ENCODE data around the gene ANKRD9. TPM values are rescaled to one million over a fixed set of nuclear protein-coding genes. Genes with fewer than 3 reads are reported as not detected.

Gene ANKRD9
- total and polyA plus RNA-seq, 10 donors, result 2.2 to 24.0 (median 11.8) TPM

DNA sequence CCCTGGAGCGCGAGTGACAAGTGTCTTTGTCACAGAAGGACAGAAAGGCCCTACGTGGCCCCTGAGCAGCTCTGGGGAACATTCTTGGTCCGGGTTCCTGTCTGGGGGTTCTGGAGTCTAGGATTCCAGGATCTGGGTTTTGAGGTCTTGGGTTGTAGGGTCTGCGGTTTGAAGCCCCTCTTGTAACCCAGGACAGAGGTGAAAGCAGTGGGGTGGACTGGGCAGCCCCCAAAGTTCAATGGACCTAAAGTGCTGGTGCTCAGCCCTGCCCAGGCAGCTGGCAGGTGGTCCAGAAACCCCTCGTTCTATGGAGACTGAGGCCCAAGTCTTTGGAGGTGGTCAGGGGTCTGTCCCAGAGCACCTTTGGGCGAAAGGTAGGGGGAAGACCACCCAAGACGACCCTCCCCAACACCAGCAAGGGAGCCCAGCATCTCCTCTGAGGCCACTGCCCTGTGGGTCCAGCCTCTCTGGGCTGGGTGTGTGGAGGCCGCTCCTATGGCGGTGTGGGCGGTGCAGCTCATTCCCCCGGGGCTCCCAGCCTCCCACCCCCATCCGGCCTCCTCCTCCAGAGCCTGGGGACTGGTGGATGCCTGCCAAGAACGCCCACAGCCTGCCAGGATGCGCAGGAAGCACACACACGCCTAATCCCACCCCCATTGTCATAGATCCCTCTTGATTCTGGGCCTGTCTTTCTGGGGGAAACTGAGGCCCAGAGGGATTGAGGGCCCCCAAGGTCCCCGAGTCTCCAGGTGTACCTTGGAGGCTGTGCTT, 30.2 kb upstream of the ANKRD9 start:
- Histone ChIP-seq H3K9me3 (no peaks in the 10 kb centered on the region), H3K4me3 (no peak overlapping the region), H3K27ac (peak overlapping the region in 3 of 8 donors; percentile 33 to 54 (median 34)), H3K36me3 (no peaks in the 10 kb centered on the region), H3K27me3 (replicated peaks in 1 of 7) (peaks cover 4 to 23% (median 15%) of the 10 kb centered on the region in 7 donors), H3K4me1 (peaks cover 5 to 28% (median 16%) of the 10 kb centered on the region in 6 donors)
- intact Hi-C loops (cut with DNase I; ENCODE audit: low total_unique reads), result no loop called here
- TF ChIP-seq POLR2AphosphoS5 (IDR thresholded peaks at IDR 0.05), result no peak
- TF ChIP-seq, protein P1, sequence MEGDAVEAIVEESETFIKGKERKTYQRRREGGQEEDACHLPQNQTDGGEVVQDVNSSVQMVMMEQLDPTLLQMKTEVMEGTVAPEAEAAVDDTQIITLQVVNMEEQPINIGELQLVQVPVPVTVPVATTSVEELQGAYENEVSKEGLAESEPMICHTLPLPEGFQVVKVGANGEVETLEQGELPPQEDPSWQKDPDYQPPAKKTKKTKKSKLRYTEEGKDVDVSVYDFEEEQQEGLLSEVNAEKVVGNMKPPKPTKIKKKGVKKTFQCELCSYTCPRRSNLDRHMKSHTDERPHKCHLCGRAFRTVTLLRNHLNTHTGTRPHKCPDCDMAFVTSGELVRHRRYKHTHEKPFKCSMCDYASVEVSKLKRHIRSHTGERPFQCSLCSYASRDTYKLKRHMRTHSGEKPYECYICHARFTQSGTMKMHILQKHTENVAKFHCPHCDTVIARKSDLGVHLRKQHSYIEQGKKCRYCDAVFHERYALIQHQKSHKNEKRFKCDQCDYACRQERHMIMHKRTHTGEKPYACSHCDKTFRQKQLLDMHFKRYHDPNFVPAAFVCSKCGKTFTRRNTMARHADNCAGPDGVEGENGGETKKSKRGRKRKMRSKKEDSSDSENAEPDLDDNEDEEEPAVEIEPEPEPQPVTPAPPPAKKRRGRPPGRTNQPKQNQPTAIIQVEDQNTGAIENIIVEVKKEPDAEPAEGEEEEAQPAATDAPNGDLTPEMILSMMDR (IDR thresholded peaks at IDR 0.05 in 8 of 11, conservative IDR thresholded peaks at IDR 0.05 in 3 of 11), result no peak
- no peak for TF ChIP-seq POLR2A (IDR thresholded peaks at IDR 0.05)
- no peak for DNase-seq
- 50 to 65% (median 57%) methylated on average over 2 to 17 of the region's 17 CpGs for WGBS, 5 donors

DNA sequence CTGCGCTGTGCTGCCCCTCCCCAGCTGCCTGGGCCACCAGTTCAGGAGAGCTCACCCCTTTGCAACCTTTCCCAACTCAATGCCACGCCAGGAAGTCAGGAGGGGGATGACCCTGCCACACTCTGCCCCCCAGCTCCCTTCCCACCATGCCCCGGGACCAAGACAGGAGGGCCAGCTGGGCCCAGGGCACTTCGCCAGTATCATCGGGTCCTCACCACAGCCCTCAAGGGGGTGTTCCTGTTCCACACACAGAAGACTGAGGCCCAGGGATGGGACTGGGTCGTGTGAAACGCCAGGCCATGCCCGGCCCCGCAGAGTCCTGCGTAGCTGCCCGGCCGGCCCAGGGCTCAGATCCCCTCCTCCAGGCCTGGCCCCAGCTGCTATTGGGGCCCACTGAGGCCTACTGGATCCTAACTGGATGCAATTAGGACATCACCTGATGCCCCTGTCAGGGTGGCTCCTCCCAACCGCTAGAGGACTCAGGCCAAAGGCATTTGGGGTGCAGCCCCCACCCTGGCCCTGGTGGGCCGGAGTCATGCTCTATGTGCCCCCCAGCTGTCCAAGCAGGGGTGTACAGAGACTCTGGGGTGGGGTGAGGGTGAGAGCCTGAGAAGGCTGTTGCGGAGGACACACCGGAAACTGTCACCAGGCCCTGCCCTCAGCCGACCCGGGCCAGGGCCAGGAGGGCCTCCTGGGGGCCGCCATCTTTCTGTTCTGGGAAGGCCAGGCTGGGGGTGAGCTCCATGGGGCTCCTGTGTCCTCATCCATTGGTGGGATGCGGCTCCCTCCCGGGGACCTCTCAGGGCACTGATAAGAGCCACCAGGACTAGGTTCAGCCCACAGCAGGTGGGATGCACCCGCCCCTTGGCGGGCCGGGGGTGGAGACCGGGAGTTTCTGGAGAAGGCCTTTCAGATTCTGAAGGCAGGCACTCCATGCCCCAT, 29.3 kb upstream of the ANKRD9 start:
- no peak overlapping the region for H3K4me3 ChIP-seq
- intact Hi-C loops (cut with DNase I; ENCODE audit: low total_unique reads), result no loop called here
- DNase-seq, result no peak
- peaks cover 0 to 14% (median 7%) of the 10 kb centered on the region in 7 donors for H3K27me3 ChIP-seq (replicated peaks in 1 of 7)
- whole genome bisulfite sequencing, 5 donors, result 58 to 78% (median 66%) methylated on average over 12 to 25 of the region's 25 CpGs
- H3K27ac ChIP-seq, result peak overlapping the region in 1 of 8 donors; percentile 21
- H3K9me3 ChIP-seq, result no peaks in the 10 kb centered on the region
- H3K36me3 ChIP-seq, result no peaks in the 10 kb centered on the region
- TF ChIP-seq, protein P1 (IDR thresholded peaks at IDR 0.05 in 8 of 11, conservative IDR thresholded peaks at IDR 0.05 in 3 of 11), result no peak
- TF ChIP-seq POLR2A (IDR thresholded peaks at IDR 0.05), result no peak
- peaks cover 0 to 21% (median 9%) of the 10 kb centered on the region in 6 donors for H3K4me1 ChIP-seq

DNA sequence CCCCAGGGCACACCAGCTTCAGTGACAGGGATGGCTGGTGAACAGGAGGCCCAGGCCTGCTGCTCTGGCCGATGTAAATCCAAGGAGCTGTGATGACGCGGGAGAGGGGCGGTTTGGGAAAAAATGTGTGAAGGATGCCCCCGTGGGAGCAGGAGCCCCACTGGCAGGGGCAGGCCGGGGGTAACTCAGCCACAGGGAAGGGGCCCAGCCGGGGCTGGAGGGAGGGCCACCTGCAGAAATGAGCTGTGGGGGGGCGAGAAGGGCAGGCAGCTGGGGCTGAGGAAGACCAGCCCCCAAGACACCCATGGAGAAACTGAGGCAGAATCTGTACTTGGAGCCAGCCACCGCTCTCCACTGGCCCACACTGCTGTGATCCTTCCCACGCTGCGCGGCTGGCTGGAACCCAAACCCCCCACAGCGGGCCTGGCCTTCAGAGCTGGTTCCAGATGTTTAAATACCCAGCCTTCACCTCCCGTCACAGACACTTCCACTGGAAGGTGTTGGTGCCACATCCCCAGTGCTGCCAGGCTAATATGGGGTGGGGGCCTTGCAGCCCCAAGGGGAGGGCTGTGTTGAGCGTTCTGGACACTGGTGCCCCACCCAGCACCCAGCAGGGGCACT, 28.5 kb upstream of the ANKRD9 start:
- no peak overlapping the region for H3K27ac ChIP-seq
- intact Hi-C loops (cut with DNase I; ENCODE audit: low total_unique reads), result no loop called here
- no peaks in the 10 kb centered on the region for H3K9me3 ChIP-seq
- WGBS, 5 donors, result 68 to 89% (median 77%) methylated on average over 10 to 15 of the region's 15 CpGs
- DNase-seq, result no peak
- H3K4me1 ChIP-seq, result peaks cover 0 to 21% (median 9%) of the 10 kb centered on the region in 6 donors
- TF ChIP-seq POLR2AphosphoS5 (IDR thresholded peaks at IDR 0.05), result no peak
- TF ChIP-seq, protein P1 (IDR thresholded peaks at IDR 0.05 in 8 of 11, conservative IDR thresholded peaks at IDR 0.05 in 3 of 11), result no peak
- no peak for TF ChIP-seq POLR2A (IDR thresholded peaks at IDR 0.05)
- no peaks in the 10 kb centered on the region for H3K36me3 ChIP-seq
- H3K27me3 ChIP-seq (replicated peaks in 1 of 7), result peaks cover 0 to 7% (median 0%) of the 10 kb centered on the region in 7 donors
- H3K4me3 ChIP-seq, result no peak overlapping the region

Data from spleen (tissue), 11 donors.